GM06990 (cell line): ENCODE data around the gene RAB15.

ENCODE experiments used
- DNase-seq: peaks from one replicate; pipeline ENCODE4 v3.0.0-alpha.2; 2011; ENCODE audit not compliant: insufficient read length; ENCODE audit errors: extremely low read depth
- H3K27me3 ChIP-seq: replicated peaks from 2 replicates; pipeline ENCODE4 v1.6.0; 2011; ENCODE audit warnings: low read length; ENCODE audit not compliant: control insufficient read depth, insufficient read depth
- H3K36me3 ChIP-seq: 2 replicates; pipeline ENCODE4 v1.5.1; 2011; ENCODE audit warnings: low read length; ENCODE audit not compliant: control insufficient read depth, insufficient read depth
- H3K4me3 ChIP-seq: replicated peaks from 2 replicates; pipeline ENCODE4 v1.5.1; 2011; ENCODE audit warnings: low read depth, mild to moderate bottlenecking, control low read depth, low read length
- CTCF ChIP-seq: IDR thresholded peaks from 2 replicates; pipeline ENCODE4 v1.5.1; 2011; ENCODE audit warnings: low read length, control low read depth, mild to moderate bottlenecking, inconsistent platforms; ENCODE audit not compliant: insufficient read depth, poor library complexity, severe bottlenecking

RAB15 gene

GRCh38 chr14:64990296-64990695, 18.2 kb upstream of the RAB15 start:
- no peak for DNase-seq
- Histone ChIP-seq H3K4me3 (no peak overlapping the region), H3K36me3 (no peaks in the 10 kb centered on the region; the same call in 1 of the 2 replicates), H3K27me3 (no peaks in the 10 kb centered on the region)
- TF ChIP-seq CTCF, result no peak

GRCh38 chr14:64987438-64987767, 15.3 kb upstream of the RAB15 start:
- DNase-seq, result no peak
- H3K27me3 ChIP-seq, result no peaks in the 10 kb centered on the region
- TF ChIP-seq CTCF, result no peak
- no peaks in the 10 kb centered on the region; the same call in 1 of the 2 replicates for H3K36me3 ChIP-seq
- peak overlapping the region; percentile 98 for H3K4me3 ChIP-seq

GRCh38 chr14:64986648-64987437, 14.7 kb upstream of the RAB15 start, which contains the start of gene FNTB:
Gene FNTB (plus strand): TSS chr14:64986895. CDS start chr14:64986954, 59 bp downstream.
- TF ChIP-seq CTCF, result peak; percentile 86
- Histone ChIP-seq H3K36me3 (no peaks in the 10 kb centered on the region; the same call in 1 of the 2 replicates), H3K27me3 (no peaks in the 10 kb centered on the region), H3K4me3 (peak within 1 kb of the TSS; percentile 98)
- peak; percentile 96 for DNase-seq

- no peaks in the 10 kb centered on the region for H3K27me3 ChIP-seq
- no peaks in the 10 kb centered on the region for H3K36me3 ChIP-seq
- peak overlapping the region; percentile 2; the same call in 1 of the 2 replicates for H3K4me3 ChIP-seq
- DNase-seq, result no peak
- peak; percentile 55 for TF ChIP-seq CTCF
Observed at GRCh38 chr14:64983439-64984310, 11.5 kb upstream of the RAB15 start.

- Histone ChIP-seq H3K4me3 (no peak overlapping the region), H3K36me3 (no peaks in the 10 kb centered on the region), H3K27me3 (no peaks in the 10 kb centered on the region; the same call in 1 of the 2 replicates)
- no peak for TF ChIP-seq CTCF
- no peak for DNase-seq
Observed at GRCh38 chr14:64979336-64980074, 7.4 kb upstream of the RAB15 start.
